Muscle layer of colon (tissue), 2 donors: Measurements from ENCODE around the gene CRB1.
"Not testable (repeated sequence)": the region's sequence is repeated elsewhere in the genome, so short reads cannot be mapped to it uniquely, and the experiment has no call there.

ENCODE experiments used
- H3K27ac ChIP-seq: one replicate; pipeline ENCODE4 v1.7.0; 2013; ENCODE audit warnings: low read depth, mild to moderate bottlenecking, low read length, moderate library complexity
- H3K27me3 ChIP-seq, 2 donors: one replicate each; pipeline ENCODE4 v1.7.0; 2013; ENCODE audit warnings: low read length in 2 of 2, mild to moderate bottlenecking in 2 of 2; ENCODE audit not compliant: insufficient read depth in 2 of 2, control insufficient read depth in 1 of 2
- H3K36me3 ChIP-seq: one replicate; pipeline ENCODE4 v1.7.0; 2013; ENCODE audit warnings: mild to moderate bottlenecking, low read length; ENCODE audit not compliant: insufficient read depth
- H3K4me1 ChIP-seq: one replicate; pipeline ENCODE4 v1.7.0; 2013; ENCODE audit warnings: mild to moderate bottlenecking, low read length; ENCODE audit not compliant: insufficient read depth
- H3K4me3 ChIP-seq, 2 donors: one replicate each; pipeline ENCODE4 v1.7.0; 2013; ENCODE audit warnings: low read length in 2 of 2, low read depth in 1 of 2, mild to moderate bottlenecking in 1 of 2, moderate library complexity in 1 of 2
- H3K9ac ChIP-seq: one replicate; pipeline ENCODE4 v1.7.0; 2013; ENCODE audit warnings: low read length
- H3K9me3 ChIP-seq: one replicate; pipeline ENCODE4 v1.7.0; 2013; ENCODE audit warnings: mild to moderate bottlenecking, low read length
- donor health status: abdominal sarcoma.
- donor health status: Adenocarcinoma of cecum.

CRB1 gene

GRCh38 chr1:197469620-197470210 lies 201.7 kb downstream of the CRB1 start:
- Histone ChIP-seq H3K36me3 (no peaks in the 10 kb centered on the region), H3K27ac (no peak overlapping the region), H3K4me1 (no peaks in the 10 kb centered on the region), H3K9me3 (no peaks in the 10 kb centered on the region), H3K27me3 (no peaks in the 10 kb centered on the region), H3K9ac (no peak overlapping the region), H3K4me3 (no peak overlapping the region)

GRCh38 chr1:197470330-197470729 lies 202.3 kb downstream of the CRB1 start:
- Histone ChIP-seq H3K4me3 (no peak overlapping the region), H3K9ac (no peak overlapping the region), H3K9me3 (no peaks in the 10 kb centered on the region), H3K36me3 (no peaks in the 10 kb centered on the region), H3K27me3 (no peaks in the 10 kb centered on the region), H3K27ac (no peak overlapping the region), H3K4me1 (no peaks in the 10 kb centered on the region)

GRCh38 chr1:197471248-197471985 lies 203.4 kb downstream of the CRB1 start:
- Histone ChIP-seq H3K9me3 (no peaks in the 10 kb centered on the region), H3K27ac (no peak overlapping the region), H3K4me3 (no peak overlapping the region), H3K36me3 (no peaks in the 10 kb centered on the region), H3K9ac (no peak overlapping the region), H3K27me3 (no peaks in the 10 kb centered on the region), H3K4me1 (no peaks in the 10 kb centered on the region)

- Histone ChIP-seq H3K9me3 (no peaks in the 10 kb centered on the region), H3K4me1 (no peaks in the 10 kb centered on the region), H3K36me3 (no peaks in the 10 kb centered on the region), H3K27ac (no peak overlapping the region), H3K4me3 (no peak overlapping the region), H3K27me3 (no peaks in the 10 kb centered on the region), H3K9ac (no peak overlapping the region)
These were observed 204.1 kb downstream of the CRB1 start for GRCh38 chr1:197472141-197472540.

- Histone ChIP-seq H3K4me3 (no peak overlapping the region), H3K9me3 (no peaks in the 10 kb centered on the region), H3K9ac (no peak overlapping the region), H3K27ac (no peak overlapping the region), H3K36me3 (no peaks in the 10 kb centered on the region), H3K4me1 (no peaks in the 10 kb centered on the region), H3K27me3 (no peaks in the 10 kb centered on the region)
These were observed 212.4 kb downstream of the CRB1 start for GRCh38 chr1:197480446-197480845.

GRCh38 chr1:197481101-197481500 lies 213.0 kb downstream of the CRB1 start:
- Histone ChIP-seq H3K4me3 (no peak overlapping the region), H3K4me1 (no peaks in the 10 kb centered on the region), H3K9ac (no peak overlapping the region)

GRCh38 chr1:197485790-197486189 lies 217.7 kb downstream of the CRB1 start:
- H3K4me3 ChIP-seq = no peak overlapping the region
- H3K9me3 ChIP-seq = no peaks in the 10 kb centered on the region
- H3K27me3 ChIP-seq = no peaks in the 10 kb centered on the region
- no peak overlapping the region for H3K9ac ChIP-seq
- no peaks in the 10 kb centered on the region for H3K36me3 ChIP-seq
- H3K4me1 ChIP-seq = no peaks in the 10 kb centered on the region
- H3K27ac ChIP-seq = no peak overlapping the region

More at GRCh38 chr1:197481101-197481500, 213.0 kb downstream of the CRB1 start:
- Histone ChIP-seq H3K9me3 (no peaks in the 10 kb centered on the region), H3K36me3 (no peaks in the 10 kb centered on the region), H3K27ac (no peak overlapping the region), H3K27me3 (no peaks in the 10 kb centered on the region)

GRCh38 chr1:197486946-197487345 lies 218.9 kb downstream of the CRB1 start:
- H3K9me3 ChIP-seq = no peaks in the 10 kb centered on the region
- H3K4me1 ChIP-seq = no peaks in the 10 kb centered on the region
- H3K27ac ChIP-seq = no peak overlapping the region
- no peak overlapping the region for H3K9ac ChIP-seq
- H3K36me3 ChIP-seq = no peaks in the 10 kb centered on the region
- no peaks in the 10 kb centered on the region for H3K27me3 ChIP-seq
- no peak overlapping the region for H3K4me3 ChIP-seq

- not testable (repeated sequence) for H3K4me3 ChIP-seq, H3K36me3 ChIP-seq, H3K9me3 ChIP-seq, H3K9ac ChIP-seq, H3K27me3 ChIP-seq, H3K4me1 ChIP-seq, H3K27ac ChIP-seq
These were observed 223.5 kb downstream of the CRB1 start for GRCh38 chr1:197491505-197491904.

GRCh38 chr1:197496722-197497121 lies 228.7 kb downstream of the CRB1 start:
- no peaks in the 10 kb centered on the region for H3K9me3 ChIP-seq
- no peaks in the 10 kb centered on the region for H3K27me3 ChIP-seq
- no peaks in the 10 kb centered on the region for H3K36me3 ChIP-seq
- H3K4me1 ChIP-seq = no peaks in the 10 kb centered on the region
- H3K4me3 ChIP-seq = no peak overlapping the region
- H3K27ac ChIP-seq = no peak overlapping the region
- no peak overlapping the region for H3K9ac ChIP-seq

GRCh38 chr1:197510691-197511378 lies 242.8 kb downstream of the CRB1 start:
- Histone ChIP-seq H3K4me1 (no peaks in the 10 kb centered on the region), H3K36me3 (no peaks in the 10 kb centered on the region), H3K4me3 (no peak overlapping the region), H3K9ac (no peak overlapping the region), H3K27me3 (no peaks in the 10 kb centered on the region), H3K9me3 (no peaks in the 10 kb centered on the region), H3K27ac (no peak overlapping the region)
